Measurements from ENCODE around the gene AHSP. TPM values are rescaled to one million over a fixed set of nuclear protein-coding genes. Genes with fewer than 3 reads are reported as not detected.
"Not testable (repeated sequence)": the region's sequence is repeated elsewhere in the genome, so short reads cannot be mapped to it uniquely, and the experiment has no call there.

Gene AHSP
- polyA plus RNA-seq, 4 donors: 3.9 to 29.0 (median 6.7) TPM

DNA sequence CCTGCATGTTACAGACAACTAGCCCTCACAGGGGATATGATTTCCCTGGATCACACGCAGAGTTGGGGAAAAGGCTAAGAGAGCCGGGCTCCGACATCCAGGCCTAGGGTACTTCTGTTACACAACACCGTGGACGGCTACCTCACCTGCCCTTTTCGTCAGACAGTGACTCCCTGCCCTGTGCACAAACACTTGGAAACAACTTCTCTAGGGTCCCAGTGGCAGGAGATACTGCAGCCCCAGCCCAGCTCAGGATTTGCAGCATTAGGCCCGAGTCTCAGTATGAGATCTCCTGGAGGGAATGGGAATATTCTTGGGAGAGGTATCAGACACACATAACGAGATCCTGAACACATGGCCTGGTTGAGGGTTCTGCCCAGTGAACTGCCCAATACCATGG is 27.8 kb upstream of the AHSP start:
- no peak for DNase-seq (ENCODE audit: low read depth in 4 of 4, low spot score in 2 of 4)

DNA sequence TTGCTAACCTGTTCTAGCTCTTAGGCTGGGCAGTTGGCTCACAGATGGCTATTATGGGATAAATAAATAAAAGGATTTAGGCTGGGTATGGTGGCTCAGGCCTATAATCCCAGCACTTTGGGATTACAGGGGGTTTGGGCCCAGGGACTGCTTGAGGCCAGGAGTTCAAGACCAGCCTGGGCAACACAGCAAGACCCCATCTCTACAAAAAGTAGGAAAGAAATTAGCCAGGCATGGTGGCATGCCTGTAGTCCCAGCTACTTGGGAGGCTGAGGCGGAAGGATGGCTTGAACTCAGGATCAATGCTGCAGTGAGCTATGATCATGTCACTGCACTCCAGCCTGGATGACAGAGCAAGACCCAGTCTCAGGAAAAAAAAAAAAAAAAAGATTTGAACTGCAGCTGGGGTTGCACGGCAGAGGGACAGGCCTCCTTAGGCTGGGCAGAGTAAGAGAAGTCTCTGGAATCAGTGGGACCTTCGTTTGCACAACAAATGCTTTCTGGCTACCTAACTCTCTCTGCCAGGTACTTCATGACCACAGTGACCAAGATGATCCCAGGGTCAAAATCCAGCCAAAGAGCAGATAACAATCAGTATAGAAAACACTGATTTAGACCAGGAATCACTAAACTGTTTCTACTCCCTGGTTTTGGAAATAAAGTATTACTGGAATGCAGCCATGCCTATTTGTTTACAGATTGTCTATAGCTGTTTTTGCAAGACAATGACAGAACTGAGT is 26.3 kb upstream of the AHSP start:
- DNase-seq (ENCODE audit: low read depth in 4 of 4, low spot score in 2 of 4): no peak

GRCh38 chr16:31501966-31502348 is 25.7 kb upstream of the AHSP start:
- DNase-seq (ENCODE audit: low read depth in 4 of 4, low spot score in 2 of 4): no peak

- DNase-seq (ENCODE audit: low read depth in 4 of 4, low spot score in 2 of 4): no peak
These were observed 24.7 kb upstream of the AHSP start for GRCh38 chr16:31502981-31503380.

- not testable (repeated sequence) for DNase-seq (ENCODE audit: low read depth in 4 of 4, low spot score in 2 of 4)
These were observed 24.1 kb upstream of the AHSP start for GRCh38 chr16:31503555-31503954.

DNA sequence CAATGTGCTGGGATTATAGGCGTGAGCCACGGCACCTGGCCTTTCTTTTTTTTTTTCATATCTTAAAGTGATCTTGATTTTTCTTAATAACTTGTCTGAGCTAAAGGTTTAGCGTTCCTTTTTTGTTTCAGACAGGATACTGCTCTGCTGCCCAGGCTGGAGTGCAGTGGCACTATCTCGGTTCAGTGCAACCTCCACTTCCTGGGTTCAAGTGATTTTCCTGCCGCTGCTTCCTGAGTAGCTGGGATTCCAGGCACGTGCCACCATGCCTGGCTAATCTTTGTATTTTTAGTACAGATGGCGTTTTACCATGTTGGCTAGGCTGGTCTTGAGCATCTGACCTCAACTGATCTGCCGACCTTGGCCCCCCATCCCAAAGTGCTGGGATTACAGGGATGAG is 23.5 kb upstream of the AHSP start:
- no peak for DNase-seq (ENCODE audit: low read depth in 4 of 4, low spot score in 2 of 4)

DNA sequence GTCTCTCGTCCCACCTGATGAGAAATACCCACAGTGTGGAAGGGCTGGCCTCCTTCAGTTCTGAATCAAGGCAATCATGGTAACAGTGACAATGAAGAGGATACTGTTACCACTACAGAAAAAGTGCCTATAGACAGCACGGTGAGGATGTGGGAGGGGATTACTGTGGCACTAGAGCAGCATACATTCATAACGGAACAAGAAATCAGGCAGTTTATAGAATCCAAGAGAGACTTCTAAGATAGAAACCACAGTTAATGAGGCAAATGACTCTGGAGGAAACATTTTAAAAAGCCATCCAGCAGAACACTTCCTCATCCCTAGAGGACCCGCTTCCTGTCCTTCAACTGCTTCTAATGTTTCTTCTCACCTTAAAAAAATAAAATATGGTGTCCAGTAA is 22.2 kb upstream of the AHSP start:
- no peak for DNase-seq (ENCODE audit: low read depth in 4 of 4, low spot score in 2 of 4)

- no peak for DNase-seq (ENCODE audit: low read depth in 4 of 4, low spot score in 2 of 4)
These were observed 20.1 kb upstream of the AHSP start for GRCh38 chr16:31507617-31507928.

DNA sequence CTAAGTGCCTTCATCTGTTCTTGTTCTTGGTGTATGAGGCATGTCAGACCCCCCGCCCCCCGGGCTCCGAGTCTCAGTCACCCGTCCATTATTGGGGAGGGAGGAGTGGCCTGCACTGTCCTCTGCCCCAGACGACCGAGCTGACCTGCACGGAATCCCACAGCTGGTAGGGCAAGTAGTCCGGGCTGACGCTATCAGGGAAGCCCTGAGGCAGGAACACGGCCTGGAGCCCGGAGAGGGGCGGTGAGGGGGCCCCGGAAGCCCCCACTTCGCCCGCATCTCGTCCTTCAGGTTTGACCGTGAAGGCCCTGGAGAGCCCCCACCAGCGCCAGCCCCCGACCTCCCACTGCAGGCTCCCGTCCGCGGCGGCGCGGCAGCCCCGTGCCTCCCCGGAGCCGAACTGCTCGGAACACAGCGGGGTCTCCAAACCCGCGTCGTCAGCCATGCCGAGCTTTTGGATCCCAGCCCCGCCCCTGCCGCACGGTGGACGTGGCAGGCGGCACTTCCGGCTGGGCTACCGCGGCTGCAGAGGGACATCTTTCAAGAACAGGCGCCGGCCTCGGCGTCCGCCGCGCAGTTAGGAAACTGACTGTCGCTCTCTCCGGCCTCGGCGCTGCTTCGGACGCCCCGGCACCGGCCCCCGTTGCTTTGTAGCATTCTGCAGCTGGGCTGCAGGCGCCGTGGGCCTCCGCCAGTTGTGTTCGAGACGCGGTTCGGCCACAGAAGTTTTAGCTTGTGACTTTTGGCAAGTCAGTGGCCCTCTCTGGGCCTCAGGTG is 19.6 kb upstream of the AHSP start, which contains the start of gene RUSF1:
Gene RUSF1, minus strand, starts transcription at position 463 of the 777 bp plus-strand sequence. Its CDS starts 18 bp downstream, at position 445.
- peak; percentile 77 to 85 (median 80) for DNase-seq (ENCODE audit: low read depth in 4 of 4, low spot score in 2 of 4)

GRCh38 chr16:31508706-31509195 is 18.9 kb upstream of the AHSP start:
- peak in 1 of 4 donors; percentile 83 for DNase-seq (ENCODE audit: low read depth in 4 of 4, low spot score in 2 of 4)

- DNase-seq (ENCODE audit: low read depth in 4 of 4, low spot score in 2 of 4): no peak
These were observed 14.6 kb upstream of the AHSP start for GRCh38 chr16:31513126-31513525.

DNA sequence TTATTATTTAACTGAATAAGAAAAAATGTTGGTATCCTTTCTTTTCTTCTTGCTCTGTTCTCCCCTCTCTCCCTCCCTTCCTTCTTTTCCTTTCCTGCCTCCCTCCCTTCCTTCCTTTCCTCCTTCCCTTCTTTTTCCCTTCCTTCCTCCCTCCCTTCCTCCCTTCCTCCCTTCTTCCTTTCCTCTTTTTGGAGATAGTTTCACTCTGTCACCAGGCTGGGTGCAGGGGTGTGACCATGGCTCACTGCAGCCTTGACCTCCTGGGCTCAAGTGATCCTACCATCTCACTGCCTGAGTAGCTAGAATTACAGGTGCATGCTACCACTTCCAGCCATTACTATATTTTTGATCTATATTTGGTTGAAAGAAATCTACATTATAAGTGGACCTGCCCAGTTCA is 13.8 kb upstream of the AHSP start:
- DNase-seq (ENCODE audit: low read depth in 4 of 4, low spot score in 2 of 4): no peak

GRCh38 chr16:31517800-31518402 is 9.8 kb upstream of the AHSP start:
- no peak for DNase-seq (ENCODE audit: low read depth in 4 of 4, low spot score in 2 of 4)

DNA sequence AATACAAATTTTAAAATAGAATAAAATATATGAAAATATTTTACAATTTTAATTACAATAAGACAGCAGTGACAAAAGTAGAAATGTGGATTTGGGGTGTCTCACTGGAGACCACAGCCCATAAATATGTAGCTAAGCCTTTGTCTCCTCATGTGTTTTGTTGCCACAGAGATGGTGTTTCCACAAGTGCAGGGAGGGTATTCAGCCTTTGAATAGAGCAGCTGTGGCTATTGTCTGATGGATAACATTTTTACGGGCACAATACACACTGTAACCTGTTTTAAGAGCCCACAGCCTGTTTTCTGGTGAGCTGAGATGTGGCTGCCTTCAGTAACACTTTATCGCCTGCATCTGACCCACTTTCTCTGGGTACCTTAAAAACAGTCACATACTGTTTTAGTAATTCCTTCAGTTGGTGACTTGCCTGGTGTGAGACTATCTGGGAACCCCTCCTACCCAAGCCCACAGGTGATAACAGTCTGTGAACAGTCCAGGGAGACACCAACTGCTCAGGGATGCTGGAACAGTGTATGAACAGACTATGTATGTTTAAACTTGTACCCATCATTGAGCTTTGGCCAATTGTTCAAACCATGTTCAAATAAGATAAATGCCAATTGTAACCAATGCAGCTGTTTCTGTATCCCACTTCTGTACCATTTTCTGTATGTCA is 7.8 kb upstream of the AHSP start:
- DNase-seq (ENCODE audit: low read depth in 4 of 4, low spot score in 2 of 4): no peak

GRCh38 chr16:31521368-31521767 is 6.3 kb upstream of the AHSP start:
- DNase-seq (ENCODE audit: low read depth in 4 of 4, low spot score in 2 of 4): no peak

DNA sequence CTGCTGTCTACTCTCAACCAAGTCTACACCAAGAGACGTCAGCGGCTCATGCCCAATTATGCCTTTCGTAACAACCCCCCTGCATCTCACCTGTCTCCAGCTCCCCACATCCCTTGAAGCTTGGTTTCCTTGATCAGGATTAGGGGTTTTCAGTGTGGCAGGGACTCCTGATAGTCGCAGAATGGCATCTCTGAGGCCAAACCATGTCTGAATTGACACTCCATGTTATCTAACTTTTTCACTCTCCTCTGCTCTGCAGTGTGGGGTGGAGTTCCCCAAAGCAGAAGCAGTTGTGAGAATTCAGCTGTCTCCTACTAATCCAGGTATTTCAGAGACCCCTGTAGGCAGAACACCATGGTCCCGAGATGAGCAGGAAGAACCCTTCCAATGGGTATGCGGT is 5.6 kb upstream of the AHSP start:
- no peak for DNase-seq (ENCODE audit: low read depth in 4 of 4, low spot score in 2 of 4)

DNA sequence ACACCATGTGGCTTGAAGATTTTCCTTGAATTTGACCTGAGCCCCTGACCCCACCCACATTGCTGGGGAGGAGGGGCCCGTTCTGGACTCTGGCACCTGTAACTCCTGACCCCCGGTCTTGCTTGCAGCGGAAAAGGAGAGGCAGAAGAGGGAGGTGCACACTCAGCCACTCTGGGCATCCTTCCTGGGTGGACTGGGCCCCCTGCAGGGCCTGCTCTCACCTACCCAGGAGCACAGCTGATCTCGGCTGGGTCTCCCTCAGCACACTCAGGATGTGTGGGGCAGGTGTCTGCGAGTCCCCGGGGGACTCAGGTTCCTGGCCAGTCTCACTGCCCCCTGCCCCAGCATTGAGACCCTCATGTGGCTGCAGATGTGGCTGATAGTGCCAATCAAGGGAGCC is 3.9 kb upstream of the AHSP start:
- not testable (repeated sequence) for DNase-seq (ENCODE audit: low read depth in 4 of 4, low spot score in 2 of 4)

GRCh38 chr16:31525113-31525512 is 2.6 kb upstream of the AHSP start:
- no peak for DNase-seq (ENCODE audit: low read depth in 4 of 4, low spot score in 2 of 4)

DNA sequence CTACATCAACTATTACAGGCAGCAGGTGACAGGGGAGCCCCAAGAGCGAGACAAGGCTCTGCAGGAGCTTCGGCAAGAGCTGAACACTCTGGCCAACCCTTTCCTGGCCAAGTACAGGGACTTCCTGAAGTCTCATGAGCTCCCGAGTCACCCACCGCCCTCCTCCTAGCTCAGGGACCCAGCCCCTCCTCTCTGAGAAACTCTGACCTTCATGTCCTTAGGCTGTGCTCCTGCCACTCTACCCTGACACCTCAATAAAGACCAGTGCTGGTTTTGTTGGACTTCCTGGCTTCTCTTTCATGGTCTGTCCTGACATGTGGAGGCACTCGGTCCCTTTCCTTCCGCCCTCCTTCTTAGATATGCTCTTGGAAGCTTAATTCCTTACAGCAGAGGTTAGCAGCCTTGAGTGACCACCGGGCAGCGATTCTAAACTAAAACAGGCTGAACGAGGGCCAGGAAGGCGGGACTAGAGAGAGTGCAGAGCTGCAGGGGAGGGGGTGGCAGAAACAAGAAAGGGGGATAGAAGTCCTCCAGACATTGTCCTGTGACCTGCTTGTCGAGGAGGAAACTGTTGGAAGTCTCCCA is 915 bp downstream of the AHSP start:
- no peak for DNase-seq (ENCODE audit: low read depth in 4 of 4, low spot score in 2 of 4)

DNA sequence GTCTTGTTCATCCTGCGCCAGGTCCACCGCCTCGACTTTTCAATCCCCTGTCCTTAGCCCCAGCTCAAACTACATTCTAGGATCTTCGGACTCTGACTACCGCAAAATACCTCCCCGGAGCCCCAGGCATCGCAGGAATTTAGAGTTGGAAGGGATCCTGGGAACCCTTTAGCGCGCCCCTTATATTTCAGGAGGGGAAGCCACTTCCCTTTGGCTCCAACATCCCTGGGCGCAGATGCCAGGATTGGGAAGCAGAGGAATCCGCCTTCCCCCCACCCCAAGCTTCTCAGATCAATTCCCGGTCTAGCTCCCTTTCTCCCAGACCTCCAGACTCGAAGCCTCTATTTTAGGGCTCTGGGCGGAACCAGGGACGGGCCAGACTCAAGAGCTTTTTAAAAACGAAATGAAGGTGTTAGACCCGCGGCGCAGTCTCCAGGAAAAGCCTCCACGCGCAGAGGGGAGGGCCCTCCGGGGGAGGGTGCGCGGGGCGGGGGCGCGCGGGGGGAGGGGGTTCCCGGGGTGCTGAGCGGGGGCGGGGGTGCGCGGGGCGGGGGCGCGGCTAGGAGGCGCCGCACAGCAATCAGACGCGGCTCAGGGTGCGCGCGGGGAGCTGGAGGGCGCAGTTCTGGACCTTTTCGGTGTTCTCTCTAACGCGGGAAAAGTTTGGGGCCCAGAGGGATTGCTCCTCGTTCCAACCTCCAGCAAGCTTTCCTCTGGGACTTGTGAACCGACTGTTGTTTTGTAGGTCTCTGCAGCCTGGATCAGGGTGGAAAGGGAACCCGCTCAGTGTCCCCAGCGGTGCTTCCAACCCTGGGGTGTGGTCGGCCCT is 1.6 kb downstream of the AHSP start:
- DNase-seq (ENCODE audit: low read depth in 4 of 4, low spot score in 2 of 4): no peak
